K562 (cell line): ENCODE data around the gene BNIPL. TPM values are rescaled to one million over a fixed set of nuclear protein-coding genes. Genes with fewer than 3 reads are reported as not detected.

Experiments used
- ATAC-seq: fragments of 200-7000 bp; cut with Tn5 transposase; 3 replicates; pipeline ENCODE4 v1.9.1; 2020; ENCODE audit warnings: moderate library complexity
- BruUV-seq: library from RNA; stranded (reverse); fragments of 400-500 nt; replicated peaks from 2 replicates; lab custom pipeline; 2021; lab: Mats Ljungman, UMichigan
- CTCF ChIA-PET: fragments of 300-600 bp; formaldehyde crosslinking; extraction: SDS; loops from one replicate; lab custom pipeline; 2021; ENCODE audit warnings: low intra/inter-chr PET ratio; lab: Yijun Ruan, JAX
- POLR2A ChIA-PET: fragments of 300-600, 350-650 bp; sonication (Branson Sonifier 250); formaldehyde crosslinking; extraction: SDS; loops from one replicate; lab custom pipeline; 2021; ENCODE audit warnings: antibody characterized with exemption, inconsistent platforms; lab: Yijun Ruan, JAX
- DNase-seq, 4 experiments: peaks; one replicate each; pipeline versions ENCODE4 v3.0.0 to v3.0.0-alpha.2; 2011 to 2018; ENCODE audit warnings: low spot score in 3 of 4, mixed read lengths in 3 of 4; ENCODE audit errors: extremely low read depth in 1 of 4
- FAIRE-seq: peaks from 2 replicates; lab custom pipeline; 2011; peaks lifted over from hg19 to GRCh38; lab: Jason Lieb, UNC
- H2AFZ ChIP-seq: 2 replicates; pipeline ENCODE4 v1.6.0; 2011; ENCODE audit warnings: low read depth, low read length, control low read depth, inconsistent platforms
- H3K27ac ChIP-seq: fragments of 200-600 bp; 3 replicates; pipeline ENCODE4 v1.8.0; 2011; ENCODE audit warnings: low read depth, mild to moderate bottlenecking, control low read depth, inconsistent platforms, low read length, moderate library complexity, mixed read lengths; ENCODE audit errors: extremely low read depth
- H3K27me3 ChIP-seq, 2 experiments: fragments of 300-600 bp in 1 of 2; 2 replicates in 1 of 2; 3 replicates in 1 of 2; pipeline versions ENCODE4 v1.6.0 to v1.8.0; 2011; ENCODE audit warnings: inconsistent platforms in 2 of 2, low read length in 2 of 2, mild to moderate bottlenecking in 1 of 2, mixed read lengths in 1 of 2, moderate library complexity in 1 of 2; ENCODE audit not compliant: control insufficient read depth in 2 of 2, insufficient read depth in 2 of 2
- H3K36me3 ChIP-seq: fragments of 300-600 bp; 3 replicates; pipeline ENCODE4 v1.8.0; 2011; ENCODE audit warnings: mild to moderate bottlenecking, low read length, inconsistent platforms; ENCODE audit not compliant: control insufficient read depth, insufficient read depth
- H3K4me1 ChIP-seq, 2 experiments: fragments of 200-600 bp in 1 of 2; replicated peaks in 1 of 2; 2 replicates in 1 of 2; 3 replicates in 1 of 2; pipeline versions ENCODE4 v1.5.1 to v1.8.0; 2011; ENCODE audit warnings: inconsistent platforms in 2 of 2, low read length in 2 of 2, mild to moderate bottlenecking in 1 of 2, mixed read lengths in 1 of 2, moderate library complexity in 1 of 2; ENCODE audit not compliant: control insufficient read depth in 2 of 2, insufficient read depth in 2 of 2
- H3K4me2 ChIP-seq: 2 replicates; pipeline ENCODE4 v1.6.1; 2011; ENCODE audit warnings: low read length, control low read depth, inconsistent platforms, mixed read lengths; ENCODE audit not compliant: insufficient read depth
- H3K4me3 ChIP-seq: fragments of 200-600 bp; sonication (generic), shearing (Covaris generic); 2 replicates; pipeline ENCODE4 v1.5.1; 2016; ENCODE audit warnings: control low read depth, inconsistent platforms
- H3K79me2 ChIP-seq: fragments of 200-600 bp; 3 replicates; pipeline ENCODE4 v1.8.0; 2011; ENCODE audit warnings: low read length, inconsistent platforms; ENCODE audit not compliant: control insufficient read depth, insufficient read depth
- H3K9ac ChIP-seq, 2 experiments: 2 replicates each; pipeline versions ENCODE4 v1.6.0 to v1.6.1; 2011; ENCODE audit warnings: low read depth in 2 of 2, low read length in 2 of 2, control low read depth in 1 of 2, inconsistent platforms in 1 of 2, mild to moderate bottlenecking in 1 of 2, mixed read lengths in 1 of 2; ENCODE audit not compliant: insufficient read depth in 1 of 2
- H3K9me1 ChIP-seq: one replicate; pipeline ENCODE4 v1.6.0; 2011; ENCODE audit warnings: inconsistent platforms, mild to moderate bottlenecking, low read length, moderate library complexity; ENCODE audit not compliant: control insufficient read depth, insufficient read depth
- H3K9me3 ChIP-seq: replicated peaks from 2 replicates; pipeline ENCODE4 v1.5.1; 2011; ENCODE audit warnings: low read depth, low read length, inconsistent platforms; ENCODE audit not compliant: control insufficient read depth, insufficient read depth
- H4K20me1 ChIP-seq: replicated peaks from 2 replicates; pipeline ENCODE4 v1.6.1; 2011; ENCODE audit warnings: low read length, inconsistent platforms, mixed read lengths; ENCODE audit not compliant: control insufficient read depth, insufficient read depth
- DDX20 ChIP-seq: fragments of 450-650 bp; IDR thresholded peaks from 2 replicates; pipeline ENCODE4 v1.6.1; 2016; ENCODE audit warnings: missing genetic modification characterization, low read depth, mild to moderate bottlenecking, missing compliant biosample characterization, moderate library complexity
- DPF2 ChIP-seq: fragments of 450-650 bp; IDR thresholded peaks from 2 replicates; pipeline ENCODE4 v1.6.1; 2016
- FOS ChIP-seq: IDR thresholded peaks from 3 replicates; pipeline ENCODE4 v1.6.1; 2011; ENCODE audit not compliant: insufficient read length; ENCODE audit errors: extremely low read depth
- FOXP1 ChIP-seq: sonication (generic); formaldehyde crosslinking; IDR thresholded peaks from 2 replicates; pipeline ENCODE4 v1.8.0; 2022; ENCODE audit warnings: mild to moderate bottlenecking, missing genetic modification reagents
- NFIC ChIP-seq: fragments of 450-650 bp; IDR thresholded peaks from 2 replicates; pipeline ENCODE4 v1.6.1; 2017; ENCODE audit warnings: mild to moderate bottlenecking, inconsistent platforms
- POLR3G ChIP-seq: IDR thresholded peaks from 2 replicates; pipeline ENCODE4 v1.6.1; 2011; ENCODE audit not compliant: insufficient read length, insufficient replicate concordance; ENCODE audit errors: extremely low read depth
- RBFOX2 ChIP-seq: fragments of 200-400 bp; formaldehyde crosslinking; IDR thresholded peaks from 2 replicates; pipeline ENCODE4 v1.6.1; 2017; ENCODE audit warnings: low read depth, mild to moderate bottlenecking, low read length, moderate library complexity
- SAP30 ChIP-seq: fragments of 200-600 bp; sonication (generic); IDR thresholded peaks from 2 replicates; pipeline ENCODE4 v1.6.1; 2012; ENCODE audit warnings: borderline replicate concordance, low read depth, mild to moderate bottlenecking, moderate library complexity, low read length, control low read depth, inconsistent platforms; ENCODE audit not compliant: insufficient read depth, poor library complexity, severe bottlenecking
- TCF7 ChIP-seq: sonication (generic); IDR thresholded peaks from 2 replicates; pipeline ENCODE4 v1.6.1; 2016; ENCODE audit warnings: antibody characterized with exemption, borderline replicate concordance
- ZNF592 ChIP-seq: fragments of 450-650 bp; IDR thresholded peaks from 2 replicates; pipeline ENCODE4 v1.6.1; 2017; ENCODE audit warnings: antibody characterized with exemption, mild to moderate bottlenecking
- WGBS: fragments of 100-300 bp; shearing (Covaris generic); methylation state at CpG from one replicate; pipeline ENCODE4 v1.1.6; 2016; ENCODE audit warnings: low coverage, mixed read lengths; ENCODE audit not compliant: insufficient coverage; ENCODE audit errors: missing lambda C conversion rate; 5-methylcytosine and 5-hydroxymethylcytosine counted together
- in situ Hi-C: fragments of 300-500 bp; cut with MboI; formaldehyde crosslinking; loops from 4 replicates; pipeline ENCODE4 v1.15.0; 2018; ENCODE audit warnings: inconsistent platforms, mixed read lengths
- intact Hi-C: fragments of 100-400 bp; cut with micrococcal nuclease; formaldehyde crosslinking; loops from 2 replicates; pipeline ENCODE4 v1.14.2; 2022
- polyA plus RNA-seq, 8 experiments: library from polyadenylated mRNA; depleted of rRNA in 4 of 8; stranded (reverse) in 5 of 8; unstranded in 3 of 8; fragments of >200 nt; fragmentation: Nextera tagmentation in 2 of 8; fragmentation: Illumina TruSeq in 1 of 8; extraction: Ambion mirVana in 2 of 8; extraction: Trizol in 1 of 8; gene quantifications; 2 replicates each; pipeline versions ENCODE4 v1.2.1 to v1.2.3, GENCODE V29; 2011 to 2014; ENCODE audit warnings: inconsistent platforms in 1 of 8, missing spikeins in 1 of 8
- total RNA-seq, 7 experiments: library from RNA; depleted of rRNA in 6 of 7; stranded (reverse); fragments of >200 nt in 6 of 7; fragmentation: Illumina TruSeq in 2 of 7; extraction: Trizol in 2 of 7; gene quantifications; 2 replicates each; pipeline versions ENCODE4 v1.2.1 to v1.2.3, GENCODE V29; 2011 to 2021; ENCODE audit warnings: low replicate concordance in 1 of 7
- TF ChIP-seq, protein P1 (sequence below), 2 experiments: IDR thresholded peaks; 2 replicates each; pipeline ENCODE4 v1.6.1; 2011; ENCODE audit warnings: borderline replicate concordance in 1 of 2, control low read depth in 1 of 2, low read depth in 1 of 2, low read length in 1 of 2, mild to moderate bottlenecking in 1 of 2, mixed read lengths in 1 of 2, moderate library complexity in 1 of 2; ENCODE audit not compliant: insufficient read depth in 1 of 2, insufficient read length in 1 of 2, poor library complexity in 1 of 2, severe bottlenecking in 1 of 2; ENCODE audit errors: extremely low read depth in 1 of 2
- TF ChIP-seq, protein P2 (sequence below), 2 experiments: fragments of 250-450 bp in 1 of 2; fragments of 450-650 bp in 1 of 2; sonication (Bioruptor Pico) in 1 of 2; IDR thresholded peaks; 2 replicates each; pipeline versions ENCODE4 v1.6.1 to v1.8.0; 2016 to 2021; ENCODE audit warnings: mild to moderate bottlenecking in 2 of 2, moderate library complexity in 2 of 2, missing compliant biosample characterization in 1 of 2, missing genetic modification characterization in 1 of 2

BNIPL gene
- total and polyA plus RNA-seq, 9 of the 15 experiments (the other 6 are each of a cell fraction or from before 2014, with no cell fraction given), result 0.08 to 1.4 (median 0.68) TPM

DNA sequence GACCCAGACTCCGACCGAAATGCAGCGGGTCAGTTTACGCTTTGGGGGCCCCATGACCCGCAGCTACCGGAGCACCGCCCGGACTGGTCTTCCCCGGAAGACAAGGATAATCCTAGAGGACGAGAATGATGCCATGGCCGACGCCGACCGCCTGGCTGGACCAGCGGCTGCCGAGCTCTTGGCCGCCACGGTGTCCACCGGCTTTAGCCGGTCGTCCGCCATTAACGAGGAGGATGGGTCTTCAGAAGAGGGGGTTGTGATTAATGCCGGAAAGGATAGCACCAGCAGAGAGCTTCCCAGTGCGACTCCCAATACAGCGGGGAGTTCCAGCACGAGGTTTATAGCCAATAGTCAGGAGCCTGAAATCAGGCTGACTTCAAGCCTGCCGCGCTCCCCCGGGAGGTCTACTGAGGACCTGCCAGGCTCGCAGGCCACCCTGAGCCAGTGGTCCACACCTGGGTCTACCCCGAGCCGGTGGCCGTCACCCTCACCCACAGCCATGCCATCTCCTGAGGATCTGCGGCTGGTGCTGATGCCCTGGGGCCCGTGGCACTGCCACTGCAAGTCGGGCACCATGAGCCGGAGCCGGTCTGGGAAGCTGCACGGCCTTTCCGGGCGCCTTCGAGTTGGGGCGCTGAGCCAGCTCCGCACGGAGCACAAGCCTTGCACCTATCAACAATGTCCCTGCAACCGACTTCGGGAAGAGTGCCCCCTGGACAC, 11.7 kb downstream of the BNIPL start:
- no peaks in the 10 kb centered on the region for H4K20me1 ChIP-seq
- DNase-seq (peak in 2 of 4 experiments; percentile 45 to 67), FAIRE-seq (no peak), ATAC-seq (peak; percentile 74)
- H3K36me3 ChIP-seq, result peaks cover 33% of the 10 kb centered on the region
- H3K4me1 ChIP-seq, result peaks cover 18 to 22% of the 10 kb centered on the region in 2 experiments; a peak in 4 of 5 replicates
- H3K4me3 ChIP-seq, result peak overlapping the region; percentile 39
- BruUV-seq, result TSS peak; percentile 84
- no peaks in the 10 kb centered on the region for H3K9me1 ChIP-seq
- POLR2A ChIA-PET, result interaction anchor here (1.0 to 3.6 kb wide), 6 partner anchors 8 to 206 kb away, joined by 3 to 36 read pairs (median 6); partner anchors contain the start of genes BNIPL, CDC42SE1, MLLT11 and PSMD4
- H3K27me3 ChIP-seq, result no peaks in the 10 kb centered on the region
- H3K27ac ChIP-seq, result peak overlapping the region; percentile 52
- peak overlapping the region; percentile 68 for H2AFZ ChIP-seq
- peak overlapping the region; percentile 54 to 90; a peak in 3 of 4 replicates for H3K9ac ChIP-seq
- WGBS, result 67% methylated on average over 40 of the region's 48 CpGs
- H3K79me2 ChIP-seq, result peaks cover 17% of the 10 kb centered on the region
- intact Hi-C loops (no loop called here), in situ Hi-C loops (no loop called here)
- CTCF ChIA-PET, result no interaction called here
- H3K9me3 ChIP-seq, result no peaks in the 10 kb centered on the region
- H3K4me2 ChIP-seq, result peak overlapping the region; percentile 64
- TF ChIP-seq DDX20 (tag) (no peak), ZNF592 (peak; percentile 37; the same call in 1 of the 2 replicates), NFIC (peak; percentile 51; the same call in 1 of the 2 replicates), FOXP1 (CRISPR knock-in tag) (peak; percentile 27; the same call in 1 of the 2 replicates), SAP30 (peak; percentile 57), RBFOX2 (peak; percentile 58), DPF2 (no peak), TCF7 (no peak), POLR3G (no peak), FOS (no peak)
- TF ChIP-seq, protein P1, sequence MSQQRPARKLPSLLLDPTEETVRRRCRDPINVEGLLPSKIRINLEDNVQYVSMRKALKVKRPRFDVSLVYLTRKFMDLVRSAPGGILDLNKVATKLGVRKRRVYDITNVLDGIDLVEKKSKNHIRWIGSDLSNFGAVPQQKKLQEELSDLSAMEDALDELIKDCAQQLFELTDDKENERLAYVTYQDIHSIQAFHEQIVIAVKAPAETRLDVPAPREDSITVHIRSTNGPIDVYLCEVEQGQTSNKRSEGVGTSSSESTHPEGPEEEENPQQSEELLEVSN (IDR thresholded peaks at IDR 0.05; ENCODE audit: borderline replicate concordance in 1 of 2, extremely low read depth in 1 of 2, insufficient read depth in 1 of 2, insufficient read length in 1 of 2, low read depth in 1 of 2, low read length in 1 of 2, poor library complexity in 1 of 2, severe bottlenecking in 1 of 2), result peak; percentile 47 to 62
- TF ChIP-seq, protein P2, sequence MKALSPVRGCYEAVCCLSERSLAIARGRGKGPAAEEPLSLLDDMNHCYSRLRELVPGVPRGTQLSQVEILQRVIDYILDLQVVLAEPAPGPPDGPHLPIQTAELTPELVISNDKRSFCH (CRISPR knock-in tag; IDR thresholded peaks at IDR 0.05), result no peak
- TF ChIP-seq, protein P2 (tag; IDR thresholded peaks at IDR 0.05), result no peak
